Stomach (tissue), 9 donors: ENCODE results near the gene COPS7A. TPM values are rescaled to one million over a fixed set of nuclear protein-coding genes. Genes with fewer than 3 reads are reported as not detected.

ENCODE experiments used
- DNase-seq, 2 donors: peaks; one replicate each; pipeline versions ENCODE4 v3.0.0 to v3.0.0-alpha.2; 2013 to 2019
- H3K27ac ChIP-seq, 5 donors: fragments of 200-600 bp in 4 of 5; sonication (generic) in 4 of 5; one replicate each; pipeline ENCODE4 v1.5.1; 2013 to 2019; ENCODE audit warnings: mild to moderate bottlenecking in 1 of 5, moderate library complexity in 1 of 5
- H3K27me3 ChIP-seq, 3 donors: fragments of 200-600 bp; sonication (generic); one replicate each; pipeline ENCODE4 v1.5.1; 2017 to 2019; ENCODE audit warnings: mixed run types in 1 of 3
- H3K36me3 ChIP-seq, 4 donors: fragments of 200-600 bp; sonication (generic); 1 replicate in 3 of 4; 2 replicates in 1 of 4; pipeline ENCODE4 v1.5.1; 2016 to 2019
- H3K4me1 ChIP-seq, 4 donors: fragments of 200-600 bp; sonication (generic); one replicate each; pipeline ENCODE4 v1.5.1; 2016 to 2019
- H3K4me3 ChIP-seq, 4 donors: fragments of 200-600 bp; sonication (generic) in 3 of 4; one replicate each; pipeline ENCODE4 v1.5.1; 2016 to 2019; ENCODE audit warnings: mild to moderate bottlenecking in 1 of 4
- H3K9me3 ChIP-seq, 4 donors: fragments of 200-600 bp; sonication (generic); one replicate each; pipeline ENCODE4 v1.5.1; 2016 to 2019
- EP300 ChIP-seq: sonication (generic); formaldehyde crosslinking; IDR thresholded peaks from one replicate; pipeline ENCODE4 v1.6.1; 2017; ENCODE audit warnings: antibody characterized with exemption
- POLR2A ChIP-seq, 4 donors: fragments of 450-650 bp; IDR thresholded peaks; one replicate each; pipeline ENCODE4 v1.6.1; 2016; ENCODE audit warnings: antibody characterized with exemption in 4 of 4, control low read depth in 2 of 4, mild to moderate bottlenecking in 1 of 4, moderate library complexity in 1 of 4
- POLR2AphosphoS5 ChIP-seq, 3 donors: sonication (generic); formaldehyde crosslinking; IDR thresholded peaks; one replicate each; pipeline ENCODE4 v1.6.1; 2016; ENCODE audit warnings: antibody characterized with exemption in 3 of 3
- WGBS, 5 donors: extraction: QIAGEN DNeasy Blood & Tissue Kit in 3 of 5; methylation state at CpG; one replicate each; pipeline versions ENCODE4 v1.1.5 to v1.1.7; 2013 to 2018; 5-methylcytosine and 5-hydroxymethylcytosine counted together
- intact Hi-C: fragments of 100-400 bp; cut with DNase I; formaldehyde crosslinking; loops from one replicate; pipeline ENCODE4 v1.15.1; 2023; ENCODE audit warnings: low total_unique reads
- polyA plus RNA-seq, 3 donors: library from polyadenylated mRNA; stranded (reverse); fragments of 200-250 nt; gene quantifications; one replicate each; pipeline ENCODE4 v1.2.3, GENCODE V29; 2013
- total RNA-seq, 5 donors: library from RNA; depleted of rRNA; stranded (reverse); fragments of >200 nt; gene quantifications; one replicate each; pipeline versions ENCODE4 v1.1.0 to v1.2.3, GENCODE V29; 2014 to 2016
- TF ChIP-seq, protein P1 (sequence below), 7 experiments: fragments of 450-650 bp in 4 of 7; fragments of 200-600 bp in 3 of 7; sonication (generic) in 3 of 7; IDR thresholded peaks; one replicate each; pipeline ENCODE4 v1.5.1; 2016 to 2019; ENCODE audit warnings: antibody characterized with exemption in 7 of 7, control low read depth in 2 of 7, mild to moderate bottlenecking in 1 of 7
- donor health status: healthy with polysubstance abuse.
- donor health status: Bipolar disorder and iron deficiency.
- donor health status: healthy.

COPS7A gene
- total and polyA plus RNA-seq, 8 donors = 5.8 to 54.2 (median 39.0) TPM

DNA sequence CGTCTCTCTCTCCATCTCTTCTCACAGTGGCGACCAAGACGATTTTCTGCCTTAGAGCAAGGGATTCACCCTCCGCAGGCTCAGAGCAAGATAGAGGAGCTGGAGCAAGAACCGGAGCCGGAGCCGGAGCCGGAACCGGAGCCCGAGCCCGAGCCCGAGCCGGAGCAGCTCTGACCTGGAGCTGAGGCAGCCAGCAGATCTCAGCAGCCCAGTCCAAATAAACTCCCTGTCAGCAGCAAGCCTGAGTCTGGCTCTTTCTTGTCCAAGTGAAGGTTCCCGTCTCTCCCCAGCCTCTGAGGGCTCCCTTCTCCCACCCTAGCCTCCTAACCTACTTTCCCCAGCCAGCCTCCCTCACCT is 54.3 kb downstream of the COPS7A start:
- Histone ChIP-seq H3K4me3 (peak overlapping the region; percentile 39 to 50 (median 42)), H3K9me3 (no peaks in the 10 kb centered on the region), H3K4me1 (peaks cover 24 to 56% (median 47%) of the 10 kb centered on the region in 4 donors), H3K36me3 (no peaks in the 10 kb centered on the region), H3K27me3 (peaks cover 0 to 25% (median 11%) of the 10 kb centered on the region in 3 donors), H3K27ac (peak overlapping the region; percentile 31 to 82 (median 67))
- TF ChIP-seq POLR2A (IDR thresholded peaks at IDR 0.05) (no peak), POLR2AphosphoS5 (IDR thresholded peaks at IDR 0.05) (no peak), EP300 (no peak)
- TF ChIP-seq, protein P1, sequence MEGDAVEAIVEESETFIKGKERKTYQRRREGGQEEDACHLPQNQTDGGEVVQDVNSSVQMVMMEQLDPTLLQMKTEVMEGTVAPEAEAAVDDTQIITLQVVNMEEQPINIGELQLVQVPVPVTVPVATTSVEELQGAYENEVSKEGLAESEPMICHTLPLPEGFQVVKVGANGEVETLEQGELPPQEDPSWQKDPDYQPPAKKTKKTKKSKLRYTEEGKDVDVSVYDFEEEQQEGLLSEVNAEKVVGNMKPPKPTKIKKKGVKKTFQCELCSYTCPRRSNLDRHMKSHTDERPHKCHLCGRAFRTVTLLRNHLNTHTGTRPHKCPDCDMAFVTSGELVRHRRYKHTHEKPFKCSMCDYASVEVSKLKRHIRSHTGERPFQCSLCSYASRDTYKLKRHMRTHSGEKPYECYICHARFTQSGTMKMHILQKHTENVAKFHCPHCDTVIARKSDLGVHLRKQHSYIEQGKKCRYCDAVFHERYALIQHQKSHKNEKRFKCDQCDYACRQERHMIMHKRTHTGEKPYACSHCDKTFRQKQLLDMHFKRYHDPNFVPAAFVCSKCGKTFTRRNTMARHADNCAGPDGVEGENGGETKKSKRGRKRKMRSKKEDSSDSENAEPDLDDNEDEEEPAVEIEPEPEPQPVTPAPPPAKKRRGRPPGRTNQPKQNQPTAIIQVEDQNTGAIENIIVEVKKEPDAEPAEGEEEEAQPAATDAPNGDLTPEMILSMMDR (IDR thresholded peaks at IDR 0.05) = no peak
- 20 to 29% (median 23%) methylated on average over 14 of the region's 14 CpGs for WGBS, 5 donors
- intact Hi-C loops = no loop called here
- peak in 1 of 2 donors; percentile 61 for DNase-seq

DNA sequence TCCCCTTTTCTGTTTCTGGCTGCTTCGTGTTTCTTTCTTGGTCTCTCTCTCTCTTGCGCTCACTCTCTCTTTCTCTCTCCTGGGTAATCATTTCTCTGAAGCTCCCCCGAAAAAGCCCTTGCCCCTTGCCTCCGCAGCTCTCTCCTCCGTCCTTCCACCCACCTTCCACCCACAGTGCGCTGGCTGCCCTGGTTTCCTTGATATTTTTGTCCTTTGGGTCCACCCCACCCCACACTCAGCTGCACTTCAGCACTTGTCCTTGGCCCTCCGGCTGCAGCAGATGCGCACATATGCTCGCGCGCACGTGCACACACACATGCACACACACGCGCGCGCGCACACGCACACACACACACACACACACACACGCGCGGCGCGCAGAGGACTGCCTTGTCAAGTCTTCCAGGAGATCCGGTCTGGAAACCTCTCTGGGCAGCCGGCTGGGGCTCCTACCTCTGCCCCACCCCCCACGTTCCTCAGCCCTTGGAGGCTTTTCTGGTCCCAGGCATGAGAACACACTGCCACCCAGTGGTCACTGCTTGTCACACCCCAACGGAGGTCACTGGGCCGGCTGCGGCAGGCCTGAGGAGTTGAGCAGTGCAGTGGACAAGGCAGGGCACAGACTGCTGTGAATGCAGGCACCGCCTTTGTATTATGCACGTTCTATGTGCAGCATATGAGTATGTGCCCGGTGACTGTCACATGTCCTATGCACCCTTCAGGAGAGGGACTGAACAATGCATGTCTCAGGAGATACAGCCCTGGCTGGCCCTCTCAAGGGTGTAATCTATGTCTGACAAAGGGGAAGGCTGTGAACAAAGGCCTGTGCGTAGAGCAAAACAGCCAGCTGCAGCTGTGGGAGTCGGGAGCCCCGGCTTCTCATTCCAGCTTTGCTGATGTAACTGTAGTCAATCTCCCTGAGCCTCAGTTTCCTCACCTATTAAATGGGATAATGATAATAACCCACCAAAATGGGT is 55.0 kb downstream of the COPS7A start:
- Histone ChIP-seq H3K27me3 (peaks cover 0 to 18% (median 4%) of the 10 kb centered on the region in 3 donors), H3K27ac (peak overlapping the region; percentile 31 to 82 (median 67)), H3K4me3 (peak overlapping the region; percentile 39 to 50 (median 42)), H3K9me3 (no peaks in the 10 kb centered on the region), H3K4me1 (peaks cover 19 to 49% (median 40%) of the 10 kb centered on the region in 4 donors), H3K36me3 (no peaks in the 10 kb centered on the region)
- 3 to 5% (median 4%) methylated on average over 29 to 35 of the region's 35 CpGs for WGBS, 5 donors
- intact Hi-C loops = no loop called here
- DNase-seq = peak; percentile 96 to 98
- TF ChIP-seq POLR2AphosphoS5 (IDR thresholded peaks at IDR 0.05) = peak in 2 of 3 donors; percentile 60 to 88
- TF ChIP-seq, protein P1 (IDR thresholded peaks at IDR 0.05) = peak in 6 of 7 experiments; percentile 55 to 99 (median 92)
- TF ChIP-seq POLR2A (IDR thresholded peaks at IDR 0.05) = no peak
- no peak for TF ChIP-seq EP300

DNA sequence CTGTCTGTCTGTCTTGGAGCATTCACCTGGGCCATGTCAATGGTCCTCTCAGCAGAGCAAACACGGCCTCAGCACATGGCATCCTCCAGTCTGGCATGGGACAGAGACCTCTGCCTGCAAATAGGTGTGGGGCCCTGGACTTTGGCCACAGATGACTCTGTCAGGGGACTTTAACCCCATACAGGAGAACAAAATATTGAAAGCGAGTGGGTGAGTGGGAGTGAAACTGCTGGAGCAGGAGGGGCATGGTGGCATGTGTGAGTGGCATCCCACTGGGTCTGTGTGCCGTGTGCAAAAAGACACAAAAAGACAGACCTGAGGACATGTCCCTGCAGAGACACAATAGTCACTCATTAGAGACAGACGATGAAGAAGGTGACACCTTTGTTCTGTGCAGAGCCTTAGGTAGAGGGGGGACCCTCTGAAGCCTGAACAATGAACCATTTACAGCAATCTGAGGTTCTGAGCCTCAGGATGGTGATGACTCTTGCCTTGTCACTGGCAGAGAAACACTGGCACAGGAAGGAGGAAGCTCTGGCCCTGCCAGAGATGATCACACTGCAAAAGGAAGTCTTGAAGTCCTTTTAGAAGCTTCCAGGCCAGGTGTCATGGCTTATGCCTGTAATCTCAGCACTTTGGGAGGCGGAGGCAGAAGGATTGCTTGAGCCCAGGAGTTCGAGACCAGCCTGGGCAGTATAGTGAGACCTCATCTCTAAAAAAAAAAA is 56.0 kb downstream of the COPS7A start:
- Histone ChIP-seq H3K9me3 (no peaks in the 10 kb centered on the region), H3K4me3 (no peak overlapping the region), H3K27me3 (peaks cover 0 to 9% (median 0%) of the 10 kb centered on the region in 3 donors), H3K27ac (peak overlapping the region in 1 of 5 donors; percentile 82), H3K4me1 (peaks cover 15 to 43% (median 32%) of the 10 kb centered on the region in 4 donors), H3K36me3 (no peaks in the 10 kb centered on the region)
- 82 to 90% (median 87%) methylated on average over 6 of the region's 6 CpGs for WGBS, 5 donors
- no peak for DNase-seq
- TF ChIP-seq POLR2A (IDR thresholded peaks at IDR 0.05) (no peak), EP300 (no peak), POLR2AphosphoS5 (IDR thresholded peaks at IDR 0.05) (no peak)
- TF ChIP-seq, protein P1 (IDR thresholded peaks at IDR 0.05) = no peak
- intact Hi-C loops = loop anchor here (5.0 kb wide), 1 partner anchor 43 kb away; no protein-coding TSS in a partner anchor

DNA sequence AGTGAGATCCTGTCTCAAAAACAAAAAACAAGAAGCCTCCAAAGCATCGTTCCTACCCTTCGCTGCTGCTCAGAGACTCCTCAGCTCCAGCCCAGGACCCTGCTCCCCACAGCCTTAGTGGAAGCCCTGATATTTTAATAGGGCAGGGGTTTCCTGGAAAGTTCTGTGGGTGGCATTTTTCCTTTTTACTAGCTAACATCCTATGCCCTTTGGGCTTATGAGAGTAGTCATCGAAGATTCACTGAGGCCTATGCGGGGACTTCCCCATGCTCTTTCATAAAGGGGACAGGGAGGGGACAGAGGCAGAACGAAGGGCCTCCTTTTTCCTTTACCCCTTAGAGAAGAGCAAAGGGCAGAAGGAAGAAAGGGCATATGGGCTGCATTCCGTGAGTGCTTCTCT is 56.7 kb downstream of the COPS7A start:
- peaks cover 0 to 9% (median 0%) of the 10 kb centered on the region in 3 donors for H3K27me3 ChIP-seq
- H3K9me3 ChIP-seq = no peaks in the 10 kb centered on the region
- WGBS, 5 donors = 78 to 94% (median 88%) methylated on average over 6 of the region's 6 CpGs
- no peak overlapping the region for H3K27ac ChIP-seq
- peaks cover 10 to 40% (median 25%) of the 10 kb centered on the region in 4 donors for H3K4me1 ChIP-seq
- H3K36me3 ChIP-seq = no peaks in the 10 kb centered on the region
- no peak for TF ChIP-seq POLR2A (IDR thresholded peaks at IDR 0.05)
- TF ChIP-seq POLR2AphosphoS5 (IDR thresholded peaks at IDR 0.05) = no peak
- TF ChIP-seq, protein P1 (IDR thresholded peaks at IDR 0.05) = no peak
- no peak for TF ChIP-seq EP300
- intact Hi-C loops = loop anchor here (5.0 kb wide), 1 partner anchor 43 kb away; no protein-coding TSS in a partner anchor
- H3K4me3 ChIP-seq = no peak overlapping the region
- no peak for DNase-seq
